NB4 (cell line): ENCODE measurements around the gene NPAS3.

Experiments
- MAX ChIP-seq: IDR thresholded peaks from 2 replicates; pipeline ENCODE4 v1.6.1; 2011; ENCODE audit warnings: low read depth, low read length
- TF ChIP-seq, protein P1 (sequence below): IDR thresholded peaks from one replicate; pipeline ENCODE4 v1.5.1; 2012; ENCODE audit warnings: low read depth, low read length

DNA sequence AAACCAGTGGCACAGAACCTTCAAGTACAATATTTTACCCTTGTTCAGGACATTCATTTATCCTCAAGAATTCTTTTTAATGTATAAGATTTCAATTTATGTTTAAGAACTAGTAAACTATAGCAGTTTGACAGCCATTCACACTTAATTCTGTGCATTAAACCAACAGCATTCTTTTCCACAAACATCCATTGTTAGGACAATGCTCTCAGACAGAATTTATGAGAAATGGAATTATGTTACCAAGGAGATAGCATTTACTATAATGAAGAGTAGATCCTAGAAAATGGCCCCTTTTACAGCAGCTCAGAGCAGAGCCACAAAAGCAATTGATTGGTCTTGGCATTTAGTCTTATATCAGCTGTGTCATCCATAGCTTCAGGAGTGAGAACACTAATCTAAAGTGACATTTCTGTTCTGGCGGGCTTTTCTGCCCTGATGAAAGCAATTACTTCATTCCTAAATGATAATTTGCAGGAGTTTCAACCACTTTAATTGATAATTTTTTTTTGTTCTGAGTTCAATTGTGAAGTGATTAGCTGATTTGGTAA lies 268.9 kb downstream of the NPAS3 start:
- TF ChIP-seq, protein P1, sequence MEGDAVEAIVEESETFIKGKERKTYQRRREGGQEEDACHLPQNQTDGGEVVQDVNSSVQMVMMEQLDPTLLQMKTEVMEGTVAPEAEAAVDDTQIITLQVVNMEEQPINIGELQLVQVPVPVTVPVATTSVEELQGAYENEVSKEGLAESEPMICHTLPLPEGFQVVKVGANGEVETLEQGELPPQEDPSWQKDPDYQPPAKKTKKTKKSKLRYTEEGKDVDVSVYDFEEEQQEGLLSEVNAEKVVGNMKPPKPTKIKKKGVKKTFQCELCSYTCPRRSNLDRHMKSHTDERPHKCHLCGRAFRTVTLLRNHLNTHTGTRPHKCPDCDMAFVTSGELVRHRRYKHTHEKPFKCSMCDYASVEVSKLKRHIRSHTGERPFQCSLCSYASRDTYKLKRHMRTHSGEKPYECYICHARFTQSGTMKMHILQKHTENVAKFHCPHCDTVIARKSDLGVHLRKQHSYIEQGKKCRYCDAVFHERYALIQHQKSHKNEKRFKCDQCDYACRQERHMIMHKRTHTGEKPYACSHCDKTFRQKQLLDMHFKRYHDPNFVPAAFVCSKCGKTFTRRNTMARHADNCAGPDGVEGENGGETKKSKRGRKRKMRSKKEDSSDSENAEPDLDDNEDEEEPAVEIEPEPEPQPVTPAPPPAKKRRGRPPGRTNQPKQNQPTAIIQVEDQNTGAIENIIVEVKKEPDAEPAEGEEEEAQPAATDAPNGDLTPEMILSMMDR = no peak
- TF ChIP-seq MAX = no peak
